GM12874 (cell line): ENCODE data around the gene FBXO9.

Experiments used
- TF ChIP-seq, protein P1 (sequence below): IDR thresholded peaks from 2 replicates; pipeline ENCODE4 v1.5.1; 2011; ENCODE audit warnings: low read depth, mild to moderate bottlenecking, control low read depth, low read length, moderate library complexity; ENCODE audit not compliant: insufficient read depth

The FBXO9 gene

GRCh38 chr6:53070806-53071205, 5.6 kb downstream of the FBXO9 start:
- TF ChIP-seq, protein P1, sequence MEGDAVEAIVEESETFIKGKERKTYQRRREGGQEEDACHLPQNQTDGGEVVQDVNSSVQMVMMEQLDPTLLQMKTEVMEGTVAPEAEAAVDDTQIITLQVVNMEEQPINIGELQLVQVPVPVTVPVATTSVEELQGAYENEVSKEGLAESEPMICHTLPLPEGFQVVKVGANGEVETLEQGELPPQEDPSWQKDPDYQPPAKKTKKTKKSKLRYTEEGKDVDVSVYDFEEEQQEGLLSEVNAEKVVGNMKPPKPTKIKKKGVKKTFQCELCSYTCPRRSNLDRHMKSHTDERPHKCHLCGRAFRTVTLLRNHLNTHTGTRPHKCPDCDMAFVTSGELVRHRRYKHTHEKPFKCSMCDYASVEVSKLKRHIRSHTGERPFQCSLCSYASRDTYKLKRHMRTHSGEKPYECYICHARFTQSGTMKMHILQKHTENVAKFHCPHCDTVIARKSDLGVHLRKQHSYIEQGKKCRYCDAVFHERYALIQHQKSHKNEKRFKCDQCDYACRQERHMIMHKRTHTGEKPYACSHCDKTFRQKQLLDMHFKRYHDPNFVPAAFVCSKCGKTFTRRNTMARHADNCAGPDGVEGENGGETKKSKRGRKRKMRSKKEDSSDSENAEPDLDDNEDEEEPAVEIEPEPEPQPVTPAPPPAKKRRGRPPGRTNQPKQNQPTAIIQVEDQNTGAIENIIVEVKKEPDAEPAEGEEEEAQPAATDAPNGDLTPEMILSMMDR: no peak

GRCh38 chr6:53074347-53074746, 9.1 kb downstream of the FBXO9 start:
- TF ChIP-seq, protein P1: no peak

DNA sequence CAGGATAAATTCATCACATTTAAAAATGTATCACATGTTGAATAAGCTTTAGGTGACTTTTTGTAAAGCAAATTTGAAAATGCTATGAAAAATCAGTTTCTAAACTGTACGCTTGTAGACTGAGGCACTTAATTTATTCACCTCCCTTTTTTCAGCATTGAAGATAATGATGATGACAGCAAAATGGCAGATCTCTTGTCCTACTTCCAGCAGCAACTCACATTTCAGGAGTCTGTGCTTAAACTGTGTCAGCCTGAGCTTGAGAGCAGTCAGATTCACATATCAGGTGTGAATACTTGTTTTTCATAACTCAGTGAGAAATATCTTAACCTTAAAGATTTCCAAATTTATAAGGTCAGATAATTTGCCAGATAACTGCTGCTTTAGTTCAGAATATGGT, 15.6 kb downstream of the FBXO9 start:
- TF ChIP-seq, protein P1: no peak

DNA sequence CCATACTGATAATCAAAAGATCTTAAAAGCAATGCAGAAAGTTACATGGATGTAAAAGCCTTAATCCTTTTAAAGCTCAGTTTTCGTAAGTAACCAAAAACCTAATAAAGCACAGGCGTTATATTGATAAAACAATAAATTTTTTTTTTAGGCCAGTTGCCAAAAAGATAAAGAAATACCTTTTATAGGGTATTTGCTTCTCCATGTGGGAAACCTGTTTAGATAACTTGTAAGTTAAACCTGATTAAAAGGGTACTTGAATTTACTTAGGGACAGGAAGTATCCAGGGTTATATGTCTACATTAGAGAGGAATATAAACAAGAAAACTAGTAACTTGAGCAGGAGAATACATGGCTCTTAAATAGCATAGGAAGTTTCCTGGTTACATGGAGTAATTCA, 21.1 kb downstream of the FBXO9 start:
- TF ChIP-seq, protein P1: no peak

GRCh38 chr6:53089948-53090347, 24.7 kb downstream of the FBXO9 start:
- TF ChIP-seq, protein P1: no peak

DNA sequence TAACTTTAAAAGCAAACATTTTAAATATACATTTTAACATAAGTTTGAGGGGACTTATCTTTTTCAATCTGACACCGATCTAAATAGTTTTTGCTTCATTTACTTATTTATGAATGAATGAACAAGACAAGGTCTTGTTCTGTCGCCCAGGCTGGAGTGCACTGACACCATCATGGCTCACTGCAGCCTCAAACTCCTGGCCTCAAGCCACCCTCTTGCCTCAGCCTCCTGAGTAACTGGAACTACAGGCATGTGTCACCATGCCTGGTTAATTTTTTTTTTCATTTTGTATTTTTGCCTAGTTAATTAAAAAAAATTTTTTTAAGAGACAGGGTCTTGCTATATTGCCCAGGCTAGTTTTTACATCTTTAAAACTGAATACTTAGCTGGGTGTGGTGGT, 25.4 kb downstream of the FBXO9 start:
- TF ChIP-seq, protein P1: no peak

DNA sequence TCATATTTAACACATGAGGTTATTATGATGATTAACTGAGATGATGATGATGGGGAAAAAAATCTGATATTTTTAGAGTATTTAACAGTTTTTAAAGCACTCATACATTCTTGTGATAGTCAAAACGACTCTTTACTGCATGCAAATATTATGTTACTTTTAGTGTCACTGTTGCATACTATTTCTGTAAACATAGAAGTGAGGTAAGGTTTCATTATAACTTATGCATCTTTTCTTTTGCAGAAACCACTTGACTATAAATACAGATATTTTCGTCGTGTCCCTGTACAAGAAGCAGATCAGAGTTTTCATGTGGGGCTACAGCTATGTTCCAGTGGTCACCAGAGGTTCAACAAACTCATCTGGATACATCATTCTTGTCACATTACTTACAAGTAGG, 30.1 kb downstream of the FBXO9 start:
- TF ChIP-seq, protein P1: no peak

DNA sequence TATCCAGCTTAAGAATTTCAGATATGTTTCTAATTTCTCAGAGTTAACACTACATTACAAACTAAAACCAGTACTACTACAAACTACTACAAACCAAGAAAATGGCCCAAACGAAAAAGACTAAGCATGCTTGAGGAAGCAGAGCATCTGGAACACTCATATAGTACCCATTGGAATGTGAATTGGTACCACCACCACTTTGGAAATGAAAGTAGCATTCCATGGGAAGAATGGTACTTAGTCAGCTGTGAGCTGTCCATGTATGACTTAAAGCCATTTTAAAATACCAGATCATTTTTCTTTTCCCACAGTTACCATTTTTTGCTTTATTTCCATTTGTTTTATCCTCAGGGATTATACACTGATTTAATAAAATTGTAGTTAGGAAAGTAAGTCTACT, 30.5 kb downstream of the FBXO9 start:
- TF ChIP-seq, protein P1: no peak
